ENCODE data around the gene AMT.

Gene AMT

GRCh38 chr3:49422379-49423248 is at the start of gene AMT:
AMT (minus strand) TSS chr3:49422473; CDS start chr3:49422450, 23 bp downstream.
- Histone ChIP-seq H3K9ac (ENCODE audit: low read depth, low read length) (peak within 1 kb of the TSS; percentile 88), H3K4me3 (ENCODE audit: low read depth, low read length) (peak within 1 kb of the TSS; percentile 91), H3K9me3 (ENCODE audit: control insufficient read depth, insufficient read depth, low read length) (no peaks in the 10 kb centered on the region), H3K36me3 (ENCODE audit: control insufficient read depth, insufficient read depth, low read length) (peaks cover 8% of the 10 kb centered on the region), H3K4me1 (ENCODE audit: control insufficient read depth, insufficient read depth, low read length) (peaks cover 11% of the 10 kb centered on the region), H3K27me3 (ENCODE audit: control insufficient read depth, insufficient read depth, low read length) (no peaks in the 10 kb centered on the region)

- Histone ChIP-seq H3K4me1 (ENCODE audit: control insufficient read depth, insufficient read depth, low read length) (peaks cover 15% of the 10 kb centered on the region), H3K36me3 (ENCODE audit: control insufficient read depth, insufficient read depth, low read length) (no peaks in the 10 kb centered on the region), H3K9ac (ENCODE audit: low read depth, low read length) (peak overlapping the region; percentile 76), H3K9me3 (ENCODE audit: control insufficient read depth, insufficient read depth, low read length) (no peaks in the 10 kb centered on the region), H3K4me3 (ENCODE audit: low read depth, low read length) (peak overlapping the region; percentile 91), H3K27me3 (ENCODE audit: control insufficient read depth, insufficient read depth, low read length) (no peaks in the 10 kb centered on the region)
Measured at GRCh38 chr3:49470714-49471420, 48.6 kb upstream of the AMT start.

- peaks cover 15% of the 10 kb centered on the region for H3K4me1 ChIP-seq (ENCODE audit: control insufficient read depth, insufficient read depth, low read length)
- no peaks in the 10 kb centered on the region for H3K27me3 ChIP-seq (ENCODE audit: control insufficient read depth, insufficient read depth, low read length)
- peak within 1 kb of the TSS; percentile 76 for H3K9ac ChIP-seq (ENCODE audit: low read depth, low read length)
- peak within 1 kb of the TSS; percentile 91 for H3K4me3 ChIP-seq (ENCODE audit: low read depth, low read length)
- no peaks in the 10 kb centered on the region for H3K9me3 ChIP-seq (ENCODE audit: control insufficient read depth, insufficient read depth, low read length)
- no peaks in the 10 kb centered on the region for H3K36me3 ChIP-seq (ENCODE audit: control insufficient read depth, insufficient read depth, low read length)
Measured at GRCh38 chr3:49469936-49470713, 47.9 kb upstream of the AMT start, which contains the start of gene DAG1. DAG1 (plus strand) TSS chr3:49470267; CDS start chr3:49510535, 40,268 bp downstream.

- no peaks in the 10 kb centered on the region for H3K36me3 ChIP-seq (ENCODE audit: control insufficient read depth, insufficient read depth, low read length)
- peaks cover 15% of the 10 kb centered on the region for H3K4me1 ChIP-seq (ENCODE audit: control insufficient read depth, insufficient read depth, low read length)
- H3K9ac ChIP-seq (ENCODE audit: low read depth, low read length) = peak overlapping the region; percentile 70
- H3K9me3 ChIP-seq (ENCODE audit: control insufficient read depth, insufficient read depth, low read length) = no peaks in the 10 kb centered on the region
- peak overlapping the region; percentile 61 for H3K4me3 ChIP-seq (ENCODE audit: low read depth, low read length)
- no peaks in the 10 kb centered on the region for H3K27me3 ChIP-seq (ENCODE audit: control insufficient read depth, insufficient read depth, low read length)
Measured at GRCh38 chr3:49469037-49469935, 47.0 kb upstream of the AMT start.

- Histone ChIP-seq H3K9ac (ENCODE audit: low read depth, low read length) (no peak overlapping the region), H3K4me3 (ENCODE audit: low read depth, low read length) (no peak overlapping the region), H3K4me1 (ENCODE audit: control insufficient read depth, insufficient read depth, low read length) (peaks cover 19% of the 10 kb centered on the region), H3K9me3 (ENCODE audit: control insufficient read depth, insufficient read depth, low read length) (no peaks in the 10 kb centered on the region), H3K27me3 (ENCODE audit: control insufficient read depth, insufficient read depth, low read length) (no peaks in the 10 kb centered on the region), H3K36me3 (ENCODE audit: control insufficient read depth, insufficient read depth, low read length) (no peaks in the 10 kb centered on the region)
Measured at GRCh38 chr3:49466085-49466484, 43.8 kb upstream of the AMT start.

- no peaks in the 10 kb centered on the region for H3K9me3 ChIP-seq (ENCODE audit: control insufficient read depth, insufficient read depth, low read length)
- H3K9ac ChIP-seq (ENCODE audit: low read depth, low read length) = no peak overlapping the region
- no peaks in the 10 kb centered on the region for H3K36me3 ChIP-seq (ENCODE audit: control insufficient read depth, insufficient read depth, low read length)
- no peak overlapping the region for H3K4me3 ChIP-seq (ENCODE audit: low read depth, low read length)
- H3K4me1 ChIP-seq (ENCODE audit: control insufficient read depth, insufficient read depth, low read length) = peaks cover 20% of the 10 kb centered on the region
- no peaks in the 10 kb centered on the region for H3K27me3 ChIP-seq (ENCODE audit: control insufficient read depth, insufficient read depth, low read length)
Measured at GRCh38 chr3:49465270-49466034, 43.2 kb upstream of the AMT start.

GRCh38 chr3:49462222-49462621 is 39.9 kb upstream of the AMT start:
- H3K9me3 ChIP-seq (ENCODE audit: control insufficient read depth, insufficient read depth, low read length) = no peaks in the 10 kb centered on the region
- H3K4me1 ChIP-seq (ENCODE audit: control insufficient read depth, insufficient read depth, low read length) = peaks cover 29% of the 10 kb centered on the region
- H3K4me3 ChIP-seq (ENCODE audit: low read depth, low read length) = no peak overlapping the region
- H3K36me3 ChIP-seq (ENCODE audit: control insufficient read depth, insufficient read depth, low read length) = no peaks in the 10 kb centered on the region
- peak overlapping the region; percentile 4 for H3K9ac ChIP-seq (ENCODE audit: low read depth, low read length)
- no peaks in the 10 kb centered on the region for H3K27me3 ChIP-seq (ENCODE audit: control insufficient read depth, insufficient read depth, low read length)

- H3K4me1 ChIP-seq (ENCODE audit: control insufficient read depth, insufficient read depth, low read length) = peaks cover 29% of the 10 kb centered on the region
- H3K4me3 ChIP-seq (ENCODE audit: low read depth, low read length) = no peak overlapping the region
- H3K9ac ChIP-seq (ENCODE audit: low read depth, low read length) = peak overlapping the region; percentile 42
- no peaks in the 10 kb centered on the region for H3K27me3 ChIP-seq (ENCODE audit: control insufficient read depth, insufficient read depth, low read length)
- H3K36me3 ChIP-seq (ENCODE audit: control insufficient read depth, insufficient read depth, low read length) = no peaks in the 10 kb centered on the region
- no peaks in the 10 kb centered on the region for H3K9me3 ChIP-seq (ENCODE audit: control insufficient read depth, insufficient read depth, low read length)
Measured at GRCh38 chr3:49461443-49462171, 39.3 kb upstream of the AMT start.

- Histone ChIP-seq H3K9ac (ENCODE audit: low read depth, low read length) (peak overlapping the region; percentile 42), H3K27me3 (ENCODE audit: control insufficient read depth, insufficient read depth, low read length) (no peaks in the 10 kb centered on the region), H3K9me3 (ENCODE audit: control insufficient read depth, insufficient read depth, low read length) (no peaks in the 10 kb centered on the region), H3K36me3 (ENCODE audit: control insufficient read depth, insufficient read depth, low read length) (no peaks in the 10 kb centered on the region), H3K4me1 (ENCODE audit: control insufficient read depth, insufficient read depth, low read length) (peaks cover 29% of the 10 kb centered on the region), H3K4me3 (ENCODE audit: low read depth, low read length) (no peak overlapping the region)
Measured at GRCh38 chr3:49460956-49461355, 38.7 kb upstream of the AMT start.
